PC-3 (cell line): ENCODE results near the gene DHH. TPM values are rescaled to one million over a fixed set of nuclear protein-coding genes. Genes with fewer than 3 reads are reported as not detected.
"Not testable (repeated sequence)": the region's sequence is repeated elsewhere in the genome, so short reads cannot be mapped to it uniquely, and the experiment has no call there.

Experiments used
- ATAC-seq: fragments of 200-7000 bp; cut with Tn5 transposase; 2 replicates; pipeline ENCODE4 v1.9.1; 2020; ENCODE audit warnings: mild to moderate bottlenecking, moderate library complexity
- BruUV-seq: library from RNA; stranded (reverse); fragments of 400-500 nt; replicated peaks from 2 replicates; lab custom pipeline; 2021; lab: Mats Ljungman, UMichigan
- CTCF ChIA-PET: fragments of 300-600 bp; sonication (Branson Sonifier 250); formaldehyde crosslinking; loops from one replicate; lab custom pipeline; 2022; ENCODE audit warnings: antibody characterized with exemption; lab: Charles Lee
- POLR2A ChIA-PET: fragments of 300-600 bp; sonication (Branson Sonifier 250); formaldehyde crosslinking; loops from one replicate; lab custom pipeline; 2022; ENCODE audit warnings: antibody characterized with exemption; ENCODE audit not compliant: unreplicated experiment; lab: Charles Lee
- DNase-seq: peaks from one replicate; pipeline ENCODE4 v3.0.0-alpha.2; 2015
- H2AFZ ChIP-seq: fragments of 300-600 bp; sonication (generic); 2 replicates; pipeline ENCODE4 v1.6.0; 2016; ENCODE audit warnings: antibody characterized with exemption, low read length
- H3F3A ChIP-seq: fragments of 300-600 bp; sonication (generic); one replicate; pipeline ENCODE4 v1.6.0; 2017; ENCODE audit warnings: antibody characterized with exemption, low read length, control low read depth, mild to moderate bottlenecking; ENCODE audit not compliant: unreplicated experiment
- H3K27ac ChIP-seq: fragments of 300-600 bp; sonication (generic); 2 replicates; pipeline ENCODE4 v1.5.1; 2016; ENCODE audit warnings: mild to moderate bottlenecking, low read length
- H3K27me3 ChIP-seq: fragments of 300-600 bp; sonication (generic); 2 replicates; pipeline ENCODE4 v1.6.1; 2016; ENCODE audit warnings: low read length, mixed read lengths
- H3K36me3 ChIP-seq: fragments of 300-600 bp; sonication (generic); 2 replicates; pipeline ENCODE4 v1.6.1; 2016; ENCODE audit warnings: low read depth, mixed run types, low read length, mixed read lengths
- H3K4me1 ChIP-seq: fragments of 300-600 bp; sonication (generic); 2 replicates; pipeline ENCODE4 v1.5.1; 2016; ENCODE audit warnings: low read length; ENCODE audit not compliant: insufficient read depth
- H3K4me2 ChIP-seq: fragments of 300-600 bp; sonication (generic); 2 replicates; pipeline ENCODE4 v1.6.0; 2016; ENCODE audit warnings: low read length
- H3K4me3 ChIP-seq: fragments of 300-600 bp; sonication (generic); 2 replicates; pipeline ENCODE4 v1.5.1; 2016; ENCODE audit warnings: mild to moderate bottlenecking, low read length, mixed read lengths
- H3K79me2 ChIP-seq: fragments of 300-600 bp; sonication (generic); 2 replicates; pipeline ENCODE4 v1.6.1; 2017; ENCODE audit warnings: low read length, mixed read lengths
- H3K9ac ChIP-seq: fragments of 300-600 bp; sonication (generic); 2 replicates; pipeline ENCODE4 v1.6.0; 2016; ENCODE audit warnings: mild to moderate bottlenecking, low read length
- H3K9me2 ChIP-seq: fragments of 300-600 bp; sonication (generic); replicated peaks from 2 replicates; pipeline ENCODE4 v1.6.1; 2016; ENCODE audit warnings: mixed run types, low read length, mixed read lengths
- H3K9me3 ChIP-seq: fragments of 300-600 bp; sonication (generic); 2 replicates; pipeline ENCODE4 v1.6.1; 2016; ENCODE audit warnings: low read length, mixed read lengths
- H4K20me1 ChIP-seq: fragments of 300-600 bp; sonication (generic); 2 replicates; pipeline ENCODE4 v1.6.1; 2016; ENCODE audit warnings: low read length, mixed read lengths
- EZH2 ChIP-seq: fragments of 300-600 bp; sonication (generic); IDR thresholded peaks from one replicate; pipeline ENCODE4 v1.6.1; 2017; ENCODE audit warnings: antibody characterized with exemption, mild to moderate bottlenecking, low read length; ENCODE audit not compliant: unreplicated experiment
- EZH2phosphoT487 ChIP-seq: fragments of 300-600 bp; sonication (generic); IDR thresholded peaks from 2 replicates; pipeline ENCODE4 v1.6.1; 2018; ENCODE audit warnings: mild to moderate bottlenecking, antibody characterized with exemption, low read length, borderline replicate concordance
- intact Hi-C: fragments of 100-400 bp; cut with micrococcal nuclease; formaldehyde crosslinking; loops from 2 replicates; pipeline ENCODE4 v1.9.0; 2023
- total RNA-seq: library from RNA; depleted of rRNA; stranded (reverse); fragments of >200 nt; gene quantifications from 2 replicates; pipeline ENCODE4 v1.2.3, GENCODE V29; 2014
- TF ChIP-seq, protein P1 (sequence below): fragments of 300-600 bp; sonication (generic); conservative IDR thresholded peaks from 2 replicates; pipeline ENCODE4 v1.5.1; 2017; ENCODE audit warnings: antibody characterized with exemption, low read depth, mild to moderate bottlenecking, low read length

Gene DHH
- total RNA-seq, 1 experiment from 2014 or later = 0.04 TPM

- TF ChIP-seq EZH2 (no peak), EZH2phosphoT487 (no peak)
- TF ChIP-seq, protein P1, sequence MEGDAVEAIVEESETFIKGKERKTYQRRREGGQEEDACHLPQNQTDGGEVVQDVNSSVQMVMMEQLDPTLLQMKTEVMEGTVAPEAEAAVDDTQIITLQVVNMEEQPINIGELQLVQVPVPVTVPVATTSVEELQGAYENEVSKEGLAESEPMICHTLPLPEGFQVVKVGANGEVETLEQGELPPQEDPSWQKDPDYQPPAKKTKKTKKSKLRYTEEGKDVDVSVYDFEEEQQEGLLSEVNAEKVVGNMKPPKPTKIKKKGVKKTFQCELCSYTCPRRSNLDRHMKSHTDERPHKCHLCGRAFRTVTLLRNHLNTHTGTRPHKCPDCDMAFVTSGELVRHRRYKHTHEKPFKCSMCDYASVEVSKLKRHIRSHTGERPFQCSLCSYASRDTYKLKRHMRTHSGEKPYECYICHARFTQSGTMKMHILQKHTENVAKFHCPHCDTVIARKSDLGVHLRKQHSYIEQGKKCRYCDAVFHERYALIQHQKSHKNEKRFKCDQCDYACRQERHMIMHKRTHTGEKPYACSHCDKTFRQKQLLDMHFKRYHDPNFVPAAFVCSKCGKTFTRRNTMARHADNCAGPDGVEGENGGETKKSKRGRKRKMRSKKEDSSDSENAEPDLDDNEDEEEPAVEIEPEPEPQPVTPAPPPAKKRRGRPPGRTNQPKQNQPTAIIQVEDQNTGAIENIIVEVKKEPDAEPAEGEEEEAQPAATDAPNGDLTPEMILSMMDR = no peak
- POLR2A ChIA-PET = no interaction called here
- H3K9me3 ChIP-seq = no peaks in the 10 kb centered on the region
- DNase-seq = no peak
- H3K79me2 ChIP-seq = peaks cover 50% of the 10 kb centered on the region
- H3K9me2 ChIP-seq = no peaks in the 10 kb centered on the region
- H2AFZ ChIP-seq = no peak overlapping the region
- peaks cover 29% of the 10 kb centered on the region for H3K36me3 ChIP-seq
- intact Hi-C loops = loop anchor here (2.0 kb wide), 2 partner anchors 59 to 105 kb away; partner anchors contain the start of gene TUBA1A
- H3K4me2 ChIP-seq = peak overlapping the region; percentile 94
- H3K27me3 ChIP-seq = no peaks in the 10 kb centered on the region
- peak overlapping the region; percentile 87 for H3K27ac ChIP-seq
- BruUV-seq = no TSS peak
- H4K20me1 ChIP-seq = peaks cover 15% of the 10 kb centered on the region
- H3K4me3 ChIP-seq = peak overlapping the region; percentile 84
- ATAC-seq = no peak
- H3F3A ChIP-seq = peaks cover 17% of the 10 kb centered on the region
- CTCF ChIA-PET = interaction anchor here (0.6 kb wide), 1 partner anchor 42 kb away, joined by 3 read pairs; no protein-coding TSS in a partner anchor
- H3K4me1 ChIP-seq = peaks cover 31% of the 10 kb centered on the region
- H3K9ac ChIP-seq = peak overlapping the region; percentile 100
Observed at GRCh38 chr12:49129332-49130150, 34.9 kb upstream of the DHH start.

DNA sequence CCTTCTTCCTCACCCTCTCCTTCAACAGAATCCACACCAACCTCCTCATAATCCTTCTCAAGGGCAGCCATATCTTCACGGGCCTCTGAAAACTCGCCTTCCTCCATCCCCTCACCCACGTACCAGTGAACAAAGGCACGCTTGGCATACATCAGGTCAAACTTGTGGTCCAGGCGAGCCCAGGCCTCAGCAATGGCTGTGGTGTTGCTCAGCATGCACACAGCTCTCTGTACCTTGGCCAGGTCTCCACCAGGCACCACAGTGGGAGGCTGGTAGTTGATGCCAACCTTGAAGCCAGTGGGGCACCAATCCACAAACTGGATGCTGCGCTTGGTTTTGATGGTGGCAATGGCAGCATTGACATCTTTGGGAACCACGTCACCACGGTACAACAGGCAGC is 33.4 kb upstream of the DHH start:
- BruUV-seq, H3K4me2 ChIP-seq, H3K9me3 ChIP-seq, POLR2A ChIA-PET, H2AFZ ChIP-seq, H3K27ac ChIP-seq, H3K4me3 ChIP-seq, intact Hi-C loops, CTCF ChIA-PET, DNase-seq, H3K9ac ChIP-seq, ATAC-seq, H3K27me3 ChIP-seq, H3K9me2 ChIP-seq: not testable (repeated sequence)
- peaks cover 40% of the 10 kb centered on the region for H3K79me2 ChIP-seq
- H3K4me1 ChIP-seq = peaks cover 28% of the 10 kb centered on the region
- peaks cover 29% of the 10 kb centered on the region for H3K36me3 ChIP-seq
- H4K20me1 ChIP-seq = peaks cover 15% of the 10 kb centered on the region
- H3F3A ChIP-seq = peaks cover 17% of the 10 kb centered on the region

- Histone ChIP-seq H3K4me3 (no peak overlapping the region), H2AFZ (no peak overlapping the region), H3K4me1 (peaks cover 20% of the 10 kb centered on the region), H3K27ac (no peak overlapping the region), H3K9me2 (no peaks in the 10 kb centered on the region), H3F3A (peaks cover 17% of the 10 kb centered on the region), H3K36me3 (peaks cover 29% of the 10 kb centered on the region), H3K4me2 (no peak overlapping the region), H3K9ac (no peak overlapping the region), H4K20me1 (peaks cover 15% of the 10 kb centered on the region), H3K79me2 (peaks cover 32% of the 10 kb centered on the region), H3K9me3 (no peaks in the 10 kb centered on the region), H3K27me3 (no peaks in the 10 kb centered on the region)
- intact Hi-C loops = no loop called here
- TF ChIP-seq EZH2 (no peak), EZH2phosphoT487 (no peak)
- TF ChIP-seq, protein P1 = no peak
- DNase-seq (no peak), ATAC-seq (no peak)
- BruUV-seq = no TSS peak
- ChIA-PET CTCF (no interaction called here), POLR2A (no interaction called here)
Observed at GRCh38 chr12:49126852-49127763, 32.5 kb upstream of the DHH start.
